ENCODE results near the gene NHLRC3.

The NHLRC3 gene

GRCh38 chr13:39091586-39091985 is 53.3 kb downstream of the NHLRC3 start:
- H3K4me3 ChIP-seq (ENCODE audit: low read depth, low read length), result no peak overlapping the region
- TF ChIP-seq, protein P1, sequence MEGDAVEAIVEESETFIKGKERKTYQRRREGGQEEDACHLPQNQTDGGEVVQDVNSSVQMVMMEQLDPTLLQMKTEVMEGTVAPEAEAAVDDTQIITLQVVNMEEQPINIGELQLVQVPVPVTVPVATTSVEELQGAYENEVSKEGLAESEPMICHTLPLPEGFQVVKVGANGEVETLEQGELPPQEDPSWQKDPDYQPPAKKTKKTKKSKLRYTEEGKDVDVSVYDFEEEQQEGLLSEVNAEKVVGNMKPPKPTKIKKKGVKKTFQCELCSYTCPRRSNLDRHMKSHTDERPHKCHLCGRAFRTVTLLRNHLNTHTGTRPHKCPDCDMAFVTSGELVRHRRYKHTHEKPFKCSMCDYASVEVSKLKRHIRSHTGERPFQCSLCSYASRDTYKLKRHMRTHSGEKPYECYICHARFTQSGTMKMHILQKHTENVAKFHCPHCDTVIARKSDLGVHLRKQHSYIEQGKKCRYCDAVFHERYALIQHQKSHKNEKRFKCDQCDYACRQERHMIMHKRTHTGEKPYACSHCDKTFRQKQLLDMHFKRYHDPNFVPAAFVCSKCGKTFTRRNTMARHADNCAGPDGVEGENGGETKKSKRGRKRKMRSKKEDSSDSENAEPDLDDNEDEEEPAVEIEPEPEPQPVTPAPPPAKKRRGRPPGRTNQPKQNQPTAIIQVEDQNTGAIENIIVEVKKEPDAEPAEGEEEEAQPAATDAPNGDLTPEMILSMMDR (IDR thresholded peaks at IDR 0.05; ENCODE audit: low read depth, low read length, missing control alignments), result no peak
- DNase-seq (ENCODE audit: low read depth), result no peak

- TF ChIP-seq, protein P1 (IDR thresholded peaks at IDR 0.05; ENCODE audit: low read depth, low read length, missing control alignments), result no peak
- DNase-seq (ENCODE audit: low read depth), result no peak
- no peak overlapping the region for H3K4me3 ChIP-seq (ENCODE audit: low read depth, low read length)
These were observed 57.2 kb downstream of the NHLRC3 start for GRCh38 chr13:39095500-39095899.

- TF ChIP-seq, protein P1 (IDR thresholded peaks at IDR 0.05; ENCODE audit: low read depth, low read length, missing control alignments), result no peak
- DNase-seq (ENCODE audit: low read depth), result no peak
- H3K4me3 ChIP-seq (ENCODE audit: low read depth, low read length), result no peak overlapping the region
These were observed 61.0 kb downstream of the NHLRC3 start for GRCh38 chr13:39099231-39099630.

Measured in GM12864 (cell line).